ENCODE results near the gene HMCN2.

DNA sequence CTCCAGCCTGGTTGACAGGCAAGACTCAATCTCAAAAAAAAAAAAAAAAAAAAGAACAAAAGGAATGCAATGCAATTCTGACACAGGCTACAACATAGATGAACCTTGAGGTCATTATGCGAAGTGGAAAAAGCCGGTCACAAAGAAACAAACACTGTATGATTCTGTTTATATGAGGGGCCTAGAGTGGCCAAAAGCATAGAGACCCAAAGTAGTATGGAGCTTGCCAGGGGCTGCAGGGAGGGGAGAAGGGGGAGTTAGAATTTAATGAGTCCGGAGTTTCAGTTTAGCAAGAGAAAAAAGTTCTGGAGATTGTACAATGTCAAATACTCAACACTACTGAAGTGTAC lies 146.0 kb downstream of the HMCN2 start:
- TF ChIP-seq, protein P1, sequence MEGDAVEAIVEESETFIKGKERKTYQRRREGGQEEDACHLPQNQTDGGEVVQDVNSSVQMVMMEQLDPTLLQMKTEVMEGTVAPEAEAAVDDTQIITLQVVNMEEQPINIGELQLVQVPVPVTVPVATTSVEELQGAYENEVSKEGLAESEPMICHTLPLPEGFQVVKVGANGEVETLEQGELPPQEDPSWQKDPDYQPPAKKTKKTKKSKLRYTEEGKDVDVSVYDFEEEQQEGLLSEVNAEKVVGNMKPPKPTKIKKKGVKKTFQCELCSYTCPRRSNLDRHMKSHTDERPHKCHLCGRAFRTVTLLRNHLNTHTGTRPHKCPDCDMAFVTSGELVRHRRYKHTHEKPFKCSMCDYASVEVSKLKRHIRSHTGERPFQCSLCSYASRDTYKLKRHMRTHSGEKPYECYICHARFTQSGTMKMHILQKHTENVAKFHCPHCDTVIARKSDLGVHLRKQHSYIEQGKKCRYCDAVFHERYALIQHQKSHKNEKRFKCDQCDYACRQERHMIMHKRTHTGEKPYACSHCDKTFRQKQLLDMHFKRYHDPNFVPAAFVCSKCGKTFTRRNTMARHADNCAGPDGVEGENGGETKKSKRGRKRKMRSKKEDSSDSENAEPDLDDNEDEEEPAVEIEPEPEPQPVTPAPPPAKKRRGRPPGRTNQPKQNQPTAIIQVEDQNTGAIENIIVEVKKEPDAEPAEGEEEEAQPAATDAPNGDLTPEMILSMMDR (IDR thresholded peaks at IDR 0.05): no peak
- TF ChIP-seq EP300 (IDR thresholded peaks at IDR 0.05): no peak
- TF ChIP-seq POLR2A (IDR thresholded peaks at IDR 0.05): no peak
